H9 (cell line): ENCODE results near the gene IFITM1. TPM values are rescaled to one million over a fixed set of nuclear protein-coding genes. Genes with fewer than 3 reads are reported as not detected.

Source experiments
- DNase-seq: peaks from one replicate; pipeline ENCODE4 v3.0.0-alpha.2; 2017
- H2AFZ ChIP-seq: one replicate; pipeline ENCODE4 v1.6.1; 2013; ENCODE audit warnings: mild to moderate bottlenecking, low read length, control low read depth, moderate library complexity
- H2AK5ac ChIP-seq: 2 replicates; pipeline ENCODE4 v1.6.1; 2013; ENCODE audit warnings: low read length, control low read depth, mixed read lengths; ENCODE audit not compliant: insufficient read length
- H2BK120ac ChIP-seq: one replicate; pipeline ENCODE4 v1.6.1; 2013; ENCODE audit warnings: low read depth, mild to moderate bottlenecking, low read length, control low read depth, inconsistent platforms; ENCODE audit not compliant: poor library complexity, severe bottlenecking
- H2BK12ac ChIP-seq: 2 replicates; pipeline ENCODE4 v1.6.1; 2013; ENCODE audit warnings: low read length, control low read depth, mixed read lengths, low read depth; ENCODE audit not compliant: insufficient read length
- H2BK15ac ChIP-seq: 2 replicates; pipeline ENCODE4 v1.6.1; 2013; ENCODE audit warnings: low read depth, low read length, control low read depth
- H2BK20ac ChIP-seq: one replicate; pipeline ENCODE4 v1.6.1; 2013; ENCODE audit warnings: low read depth, mild to moderate bottlenecking, low read length, control low read depth, inconsistent platforms; ENCODE audit not compliant: poor library complexity, severe bottlenecking
- H2BK5ac ChIP-seq: 2 replicates; pipeline ENCODE4 v1.6.1; 2013; ENCODE audit warnings: low read length, control low read depth, mixed read lengths; ENCODE audit not compliant: insufficient read length
- H3K14ac ChIP-seq: 2 replicates; pipeline ENCODE4 v1.6.1; 2013; ENCODE audit warnings: low read length, control low read depth; ENCODE audit not compliant: insufficient read depth
- H3K18ac ChIP-seq: 2 replicates; pipeline ENCODE4 v1.6.1; 2013; ENCODE audit warnings: low read depth, mild to moderate bottlenecking, mixed read lengths, low read length, control low read depth; ENCODE audit not compliant: insufficient read length
- H3K23ac ChIP-seq: 2 replicates; pipeline ENCODE4 v1.6.1; 2013; ENCODE audit warnings: low read length, control low read depth, mixed read lengths, low read depth; ENCODE audit not compliant: insufficient read length
- H3K23me2 ChIP-seq: 2 replicates; pipeline ENCODE4 v1.6.1; 2013; ENCODE audit warnings: low read depth, mild to moderate bottlenecking, mixed read lengths, low read length, control low read depth; ENCODE audit not compliant: insufficient read length, poor library complexity, severe bottlenecking
- H3K27ac ChIP-seq: 2 replicates; pipeline ENCODE4 v1.5.1; 2013; ENCODE audit warnings: low read length, control low read depth, mixed read lengths, low read depth; ENCODE audit not compliant: insufficient read length
- H3K27me3 ChIP-seq: 2 replicates; pipeline ENCODE4 v1.6.1; 2013; ENCODE audit warnings: low read length, control low read depth, inconsistent platforms; ENCODE audit not compliant: insufficient read depth
- H3K4ac ChIP-seq: 2 replicates; pipeline ENCODE4 v1.6.1; 2013; ENCODE audit warnings: low read depth, mild to moderate bottlenecking, control low read depth, inconsistent platforms, low read length, moderate library complexity
- H3K4me1 ChIP-seq: 2 replicates; pipeline ENCODE4 v1.6.1; 2013; ENCODE audit warnings: low read length, control low read depth, inconsistent platforms; ENCODE audit not compliant: insufficient read depth
- H3K4me2 ChIP-seq: 2 replicates; pipeline ENCODE4 v1.6.1; 2013; ENCODE audit warnings: low read length, control low read depth, mixed read lengths; ENCODE audit not compliant: insufficient read length, insufficient read depth
- H3K56ac ChIP-seq: 2 replicates; pipeline ENCODE4 v1.6.1; 2013; ENCODE audit warnings: low read depth, mild to moderate bottlenecking, mixed read lengths, low read length, control low read depth; ENCODE audit not compliant: insufficient read length
- H3K79me1 ChIP-seq: 2 replicates; pipeline ENCODE4 v1.6.1; 2013; ENCODE audit warnings: low read depth, mild to moderate bottlenecking, moderate library complexity, low read length, control low read depth, inconsistent platforms; ENCODE audit not compliant: insufficient read depth, poor library complexity, severe bottlenecking
- H3K79me2 ChIP-seq: 2 replicates; pipeline ENCODE4 v1.6.1; 2013; ENCODE audit warnings: low read length, control low read depth, inconsistent platforms; ENCODE audit not compliant: insufficient read depth
- H3K9ac ChIP-seq: 2 replicates; pipeline ENCODE4 v1.6.1; 2013; ENCODE audit warnings: low read length, control low read depth, mixed read lengths; ENCODE audit not compliant: insufficient read length; ENCODE audit errors: extremely low read depth
- H3K9me3 ChIP-seq: one replicate; pipeline ENCODE4 v1.6.1; 2013; ENCODE audit warnings: low read depth, low read length, inconsistent platforms; ENCODE audit not compliant: control insufficient read depth
- H3T11ph ChIP-seq: one replicate; pipeline ENCODE4 v1.6.1; 2013; ENCODE audit warnings: mild to moderate bottlenecking, low read length, control low read depth, inconsistent platforms
- H4K20me1 ChIP-seq: one replicate; pipeline ENCODE4 v1.6.1; 2013; ENCODE audit not compliant: control insufficient read depth, insufficient read length, insufficient read depth
- H4K5ac ChIP-seq: 2 replicates; pipeline ENCODE4 v1.6.1; 2013; ENCODE audit warnings: low read depth, mild to moderate bottlenecking, mixed read lengths, low read length, control low read depth; ENCODE audit not compliant: insufficient read length
- H4K8ac ChIP-seq: replicated peaks from 2 replicates; pipeline ENCODE4 v1.6.1; 2013; ENCODE audit warnings: low read length, control low read depth, mixed read lengths, low read depth; ENCODE audit not compliant: insufficient read length
- H4K91ac ChIP-seq: 2 replicates; pipeline ENCODE4 v1.6.1; 2013; ENCODE audit warnings: low read depth, mild to moderate bottlenecking, moderate library complexity, mixed read lengths, low read length, control low read depth; ENCODE audit not compliant: insufficient read length
- H3K27ac Mint-ChIP-seq, 3 experiments: 2 replicates in 2 of 3; 3 replicates in 1 of 3; pipeline ENCODE4 v1.8.0; 2020 to 2021; ENCODE audit warnings: mixed read lengths in 3 of 3, mild to moderate bottlenecking in 1 of 3, moderate library complexity in 1 of 3
- H3K27me3 Mint-ChIP-seq: 2 replicates; pipeline ENCODE4 v1.8.0; 2021; ENCODE audit warnings: low read depth, mild to moderate bottlenecking, moderate library complexity, mixed read lengths
- H3K36me3 Mint-ChIP-seq, 3 experiments: 2 replicates in 2 of 3; 3 replicates in 1 of 3; pipeline ENCODE4 v1.8.0; 2020 to 2021; ENCODE audit warnings: low read depth in 3 of 3, mixed read lengths in 3 of 3; ENCODE audit not compliant: insufficient read depth in 1 of 3
- H3K4me1 Mint-ChIP-seq, 2 experiments: 2 replicates each; pipeline ENCODE4 v1.8.0; 2020; ENCODE audit warnings: mixed read lengths in 2 of 2
- H3K4me3 Mint-ChIP-seq, 2 experiments: 2 replicates in 1 of 2; 3 replicates in 1 of 2; pipeline ENCODE4 v1.8.0; 2020 to 2021; ENCODE audit warnings: mild to moderate bottlenecking in 2 of 2, mixed read lengths in 2 of 2, moderate library complexity in 1 of 2
- H3K9me3 Mint-ChIP-seq, 2 experiments: 2 replicates in 1 of 2; 3 replicates in 1 of 2; pipeline ENCODE4 v1.8.0; 2020; ENCODE audit warnings: mild to moderate bottlenecking in 2 of 2, mixed read lengths in 2 of 2, moderate library complexity in 1 of 2
- CTCF ChIP-seq: fragments of 200-600 bp; sonication (generic); conservative IDR thresholded peaks from 3 replicates; pipeline ENCODE4 v1.8.0; 2021; ENCODE audit warnings: antibody characterized with exemption, mild to moderate bottlenecking
- WGBS: extraction: QIAGEN DNeasy Blood & Tissue Kit; methylation state at CpG from one replicate; pipeline ENCODE4 v1.1.7; 2013; ENCODE audit warnings: missing lambda C conversion rate, low lambda C conversion rate, mixed read lengths; ENCODE audit not compliant: insufficient read length; ENCODE audit errors: extremely low coverage; 5-methylcytosine and 5-hydroxymethylcytosine counted together
- total RNA-seq: library from RNA; stranded (reverse); gene quantifications from 2 replicates; pipeline ENCODE4 v1.2.1, GENCODE V29; 2021

IFITM1 gene
- total RNA-seq, 1 experiment from 2014 or later, result 500 TPM

GRCh38 chr11:331358-332060, 17.7 kb downstream of the IFITM1 start:
- H2AFZ ChIP-seq, result no peak overlapping the region
- H2AK5ac ChIP-seq, result no peak overlapping the region
- no peak overlapping the region for H2BK120ac ChIP-seq
- DNase-seq, result peak; percentile 27
- H3K4me1 Mint-ChIP-seq, result peaks cover 33 to 41% of the 10 kb centered on the region in 2 experiments
- no peaks in the 10 kb centered on the region for H3K9me3 ChIP-seq
- no peak overlapping the region for H3T11ph ChIP-seq
- H3K4me2 ChIP-seq, result no peak overlapping the region
- no peaks in the 10 kb centered on the region for H3K27me3 ChIP-seq
- no peak overlapping the region for H3K56ac ChIP-seq
- no peaks in the 10 kb centered on the region for H3K23me2 ChIP-seq
- peaks cover 21 to 25% of the 10 kb centered on the region in 2 experiments for H3K9me3 Mint-ChIP-seq
- peaks cover 4 to 38% (median 11%) of the 10 kb centered on the region in 3 experiments; a peak in 6 of 7 replicates for H3K36me3 Mint-ChIP-seq
- H3K9ac ChIP-seq, result no peak overlapping the region
- H4K8ac ChIP-seq, result no peak overlapping the region
- H3K27ac Mint-ChIP-seq, result no peak overlapping the region; a peak in 1 of 7 replicates
- no peak overlapping the region for H2BK20ac ChIP-seq
- no peak overlapping the region for H3K4me3 Mint-ChIP-seq
- H3K14ac ChIP-seq, result no peak overlapping the region
- no peak overlapping the region for H3K18ac ChIP-seq
- peaks cover 3% of the 10 kb centered on the region for H3K27me3 Mint-ChIP-seq
- no peak overlapping the region for H2BK15ac ChIP-seq
- H3K4ac ChIP-seq, result no peak overlapping the region
- TF ChIP-seq CTCF, result no peak
- no peaks in the 10 kb centered on the region for H4K20me1 ChIP-seq
- no peak overlapping the region for H4K5ac ChIP-seq
- H3K23ac ChIP-seq, result no peak overlapping the region
- no peak overlapping the region for H2BK12ac ChIP-seq
- no peaks in the 10 kb centered on the region for H3K79me2 ChIP-seq
- H3K79me1 ChIP-seq, result no peaks in the 10 kb centered on the region
- no peak overlapping the region for H2BK5ac ChIP-seq
- H3K27ac ChIP-seq, result no peak overlapping the region
- H4K91ac ChIP-seq, result no peak overlapping the region
- WGBS, result no CpG with 5 or more reads among the region's 19 CpGs
- H3K4me1 ChIP-seq, result peaks cover 11% of the 10 kb centered on the region; the same call in 1 of the 2 replicates
